ENCODE data around the gene ATP5MC2.

- TF ChIP-seq REST (IDR thresholded peaks at IDR 0.05; ENCODE audit: insufficient replicate concordance, low read depth), result no peak
- TF ChIP-seq, protein P1, sequence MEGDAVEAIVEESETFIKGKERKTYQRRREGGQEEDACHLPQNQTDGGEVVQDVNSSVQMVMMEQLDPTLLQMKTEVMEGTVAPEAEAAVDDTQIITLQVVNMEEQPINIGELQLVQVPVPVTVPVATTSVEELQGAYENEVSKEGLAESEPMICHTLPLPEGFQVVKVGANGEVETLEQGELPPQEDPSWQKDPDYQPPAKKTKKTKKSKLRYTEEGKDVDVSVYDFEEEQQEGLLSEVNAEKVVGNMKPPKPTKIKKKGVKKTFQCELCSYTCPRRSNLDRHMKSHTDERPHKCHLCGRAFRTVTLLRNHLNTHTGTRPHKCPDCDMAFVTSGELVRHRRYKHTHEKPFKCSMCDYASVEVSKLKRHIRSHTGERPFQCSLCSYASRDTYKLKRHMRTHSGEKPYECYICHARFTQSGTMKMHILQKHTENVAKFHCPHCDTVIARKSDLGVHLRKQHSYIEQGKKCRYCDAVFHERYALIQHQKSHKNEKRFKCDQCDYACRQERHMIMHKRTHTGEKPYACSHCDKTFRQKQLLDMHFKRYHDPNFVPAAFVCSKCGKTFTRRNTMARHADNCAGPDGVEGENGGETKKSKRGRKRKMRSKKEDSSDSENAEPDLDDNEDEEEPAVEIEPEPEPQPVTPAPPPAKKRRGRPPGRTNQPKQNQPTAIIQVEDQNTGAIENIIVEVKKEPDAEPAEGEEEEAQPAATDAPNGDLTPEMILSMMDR (IDR thresholded peaks at IDR 0.05; ENCODE audit: insufficient read depth, low read length), result no peak
- TF ChIP-seq POLR2AphosphoS5 (IDR thresholded peaks at IDR 0.05; ENCODE audit: low read depth), result no peak
- no peak for TF ChIP-seq GABPA (IDR thresholded peaks at IDR 0.05; ENCODE audit: low read depth)
- TF ChIP-seq SPI1 (IDR thresholded peaks at IDR 0.05; ENCODE audit: borderline replicate concordance, low read depth), result no peak
These were observed 58.2 kb downstream of the ATP5MC2 start for GRCh38 chr12:53617700-53618099.
